SK-N-SH (cell line): ENCODE results near the gene ABCC3. TPM values are rescaled to one million over a fixed set of nuclear protein-coding genes. Genes with fewer than 3 reads are reported as not detected.
A peak's percentile ranks its signal among the peaks of the same experiment; 100 is the strongest.
"Not testable (repeated sequence)": the region's sequence is repeated elsewhere in the genome, so short reads cannot be mapped to it uniquely, and the experiment has no call there.

Source experiments
- CTCF ChIA-PET: fragments of 300-600, 350-600 bp; formaldehyde crosslinking; extraction: SDS; loops from one replicate; lab custom pipeline; 2021; lab: Yijun Ruan, JAX
- POLR2A ChIA-PET: fragments of 350-600 bp; sonication (Branson Sonifier 250); formaldehyde crosslinking; extraction: SDS; loops from one replicate; lab custom pipeline; 2020; ENCODE audit warnings: antibody characterized with exemption, inconsistent platforms; lab: Yijun Ruan, JAX
- DNase-seq: peaks from one replicate; pipeline ENCODE4 v3.0.0; 2012
- H2AFZ ChIP-seq: fragments of 200-600 bp; sonication (generic); 2 replicates; pipeline ENCODE4 v1.8.1; 2016; ENCODE audit warnings: antibody characterized with exemption, mild to moderate bottlenecking, low read depth
- H3F3A ChIP-seq: fragments of 200-600 bp; sonication (generic); replicated peaks from 2 replicates; pipeline ENCODE3; 2016; ENCODE audit warnings: antibody characterized with exemption, mild to moderate bottlenecking; ENCODE audit not compliant: insufficient read depth
- H3K27ac ChIP-seq, 2 experiments: fragments of 200-500 bp in 1 of 2; fragments of 200-600 bp in 1 of 2; sonication (Bioruptor generic) in 1 of 2; sonication (generic), shearing (Covaris generic) in 1 of 2; 2 replicates each; pipeline versions ENCODE4 v1.5.1 to v1.6.1; 2014 to 2016; ENCODE audit warnings: low read depth in 2 of 2, inconsistent platforms in 1 of 2, low read length in 1 of 2, mild to moderate bottlenecking in 1 of 2, mixed read lengths in 1 of 2
- H3K27me3 ChIP-seq: fragments of 200-600 bp; sonication (generic), shearing (Covaris generic); 2 replicates; pipeline ENCODE4 v1.6.1; 2016; ENCODE audit warnings: mixed run types; ENCODE audit not compliant: insufficient read depth
- H3K36me3 ChIP-seq, 2 experiments: fragments of 200-500 bp in 1 of 2; fragments of 200-600 bp in 1 of 2; sonication (Bioruptor generic) in 1 of 2; sonication (generic) in 1 of 2; replicated peaks in 1 of 2; 2 replicates each; pipeline versions ENCODE3 to v1.5.1; 2014 to 2016; ENCODE audit warnings: low read length in 1 of 2, mild to moderate bottlenecking in 1 of 2; ENCODE audit not compliant: insufficient read depth in 2 of 2, control insufficient read depth in 1 of 2
- H3K4me1 ChIP-seq, 2 experiments: fragments of 200-500 bp in 1 of 2; fragments of 200-600 bp in 1 of 2; sonication (Bioruptor generic) in 1 of 2; sonication (generic), shearing (Covaris generic) in 1 of 2; 2 replicates each; pipeline versions ENCODE4 v1.5.1 to v1.6.1; 2014 to 2016; ENCODE audit warnings: low read depth in 1 of 2, low read length in 1 of 2, mixed run types in 1 of 2; ENCODE audit not compliant: insufficient read depth in 2 of 2, control insufficient read depth in 1 of 2
- H3K4me2 ChIP-seq: fragments of 200-600 bp; sonication (generic), shearing (Covaris generic); 2 replicates; pipeline ENCODE4 v1.6.1; 2017; ENCODE audit warnings: mixed run types
- H3K4me3 ChIP-seq, 2 experiments: fragments of 200-500 bp in 1 of 2; fragments of 200-600 bp in 1 of 2; sonication (Bioruptor generic) in 1 of 2; sonication (generic), shearing (Covaris generic) in 1 of 2; 2 replicates each; pipeline versions ENCODE4 v1.5.1 to v1.8.1; 2014 to 2016; ENCODE audit warnings: low read depth in 2 of 2, inconsistent platforms in 1 of 2, low read length in 1 of 2, mild to moderate bottlenecking in 1 of 2, mixed read lengths in 1 of 2, moderate library complexity in 1 of 2
- H3K79me2 ChIP-seq: fragments of 200-600 bp; sonication (generic); 2 replicates; pipeline ENCODE4 v1.8.1; 2017; ENCODE audit warnings: mild to moderate bottlenecking; ENCODE audit not compliant: insufficient read depth
- H3K9ac ChIP-seq: fragments of 200-600 bp; sonication (generic); 2 replicates; pipeline ENCODE4 v1.6.1; 2017; ENCODE audit warnings: mixed run types
- H3K9me2 ChIP-seq: fragments of 200-600 bp; sonication (generic); 2 replicates; pipeline ENCODE4 v1.6.1; 2017; ENCODE audit warnings: mixed run types
- H3K9me3 ChIP-seq: fragments of 200-600 bp; sonication (generic); 2 replicates; pipeline ENCODE4 v1.6.1; 2017; ENCODE audit warnings: mixed run types, mild to moderate bottlenecking, moderate library complexity
- H4K20me1 ChIP-seq: fragments of 200-600 bp; sonication (generic); 2 replicates; pipeline ENCODE4 v1.6.1; 2017; ENCODE audit warnings: mild to moderate bottlenecking, mixed run types; ENCODE audit not compliant: insufficient read depth
- ELF1 ChIP-seq: IDR thresholded peaks from 2 replicates; pipeline ENCODE4 v1.4.0; 2012
- EP300 ChIP-seq, 2 experiments: IDR thresholded peaks; 2 replicates each; pipeline versions ENCODE4 v1.4.0 to v1.6.1; 2012; ENCODE audit warnings: borderline replicate concordance in 1 of 2, low read depth in 1 of 2, low read length in 1 of 2
- FOXJ3 ChIP-seq: sonication (generic); formaldehyde crosslinking; IDR thresholded peaks from 2 replicates; pipeline ENCODE4 v1.5.1; 2020; ENCODE audit warnings: mild to moderate bottlenecking, missing genetic modification reagents
- FOXM1 ChIP-seq: IDR thresholded peaks from 2 replicates; pipeline ENCODE4 v1.4.0; 2012; ENCODE audit warnings: low read depth, mild to moderate bottlenecking
- GABPA ChIP-seq: IDR thresholded peaks from 2 replicates; pipeline ENCODE4 v1.4.0; 2012; ENCODE audit warnings: low read depth, mild to moderate bottlenecking
- GATA2 ChIP-seq: sonication (generic); formaldehyde crosslinking; IDR thresholded peaks from 2 replicates; pipeline ENCODE4 v1.5.0; 2020; ENCODE audit warnings: mild to moderate bottlenecking, missing genetic modification reagents
- MEF2A ChIP-seq: IDR thresholded peaks from 2 replicates; pipeline ENCODE4 v1.4.0; 2012; ENCODE audit warnings: low read depth, borderline replicate concordance
- MXI1 ChIP-seq: IDR thresholded peaks from 2 replicates; pipeline ENCODE4 v1.6.1; 2012; ENCODE audit warnings: mild to moderate bottlenecking, low read depth, low read length, improper control_type of control experiment
- NFIC ChIP-seq: IDR thresholded peaks from 2 replicates; pipeline ENCODE4 v1.4.0; 2012; ENCODE audit warnings: borderline replicate concordance
- NRF1 ChIP-seq: IDR thresholded peaks from 2 replicates; pipeline ENCODE4 v1.6.1; 2012; ENCODE audit warnings: low read depth, mild to moderate bottlenecking, low read length
- POLR2AphosphoS5 ChIP-seq: IDR thresholded peaks from 2 replicates; pipeline ENCODE4 v1.6.1; 2012; ENCODE audit warnings: low read depth, low read length
- RCOR1 ChIP-seq: fragments of 150-350 bp; IDR thresholded peaks from 2 replicates; pipeline ENCODE4 v1.6.1; 2017; ENCODE audit warnings: antibody characterized with exemption, low read length
- RFX5 ChIP-seq: IDR thresholded peaks from 2 replicates; pipeline ENCODE4 v1.6.1; 2012; ENCODE audit warnings: mild to moderate bottlenecking, improper control_type of control experiment, low read length
- RXRA ChIP-seq: IDR thresholded peaks from 2 replicates; pipeline ENCODE4 v1.4.0; 2012; ENCODE audit warnings: low read depth, mild to moderate bottlenecking, borderline replicate concordance
- SMC3 ChIP-seq: IDR thresholded peaks from 2 replicates; pipeline ENCODE4 v1.6.1; 2012; ENCODE audit warnings: low read depth, low read length, improper control_type of control experiment
- WGBS: methylation state at CpG from one replicate; pipeline ENCODE4 v1.1.6; 2017; ENCODE audit warnings: low lambda C conversion rate; 5-methylcytosine and 5-hydroxymethylcytosine counted together
- polyA plus RNA-seq, 3 experiments: library from polyadenylated mRNA; depleted of rRNA; stranded (reverse); fragments of >200 nt; gene quantifications; 2 replicates each; pipeline ENCODE4 v1.2.3, GENCODE V29; 2012
- TF ChIP-seq, protein P1 (sequence below): IDR thresholded peaks from 2 replicates; pipeline ENCODE4 v1.4.0; 2012; ENCODE audit warnings: low read depth, borderline replicate concordance
- TF ChIP-seq, protein P2 (sequence below): IDR thresholded peaks from 2 replicates; pipeline ENCODE4 v1.6.1; 2012; ENCODE audit warnings: mild to moderate bottlenecking, low read depth, low read length, moderate library complexity
- TF ChIP-seq, protein P3 (sequence below): IDR thresholded peaks from 2 replicates; pipeline ENCODE4 v1.4.0; 2012; ENCODE audit warnings: low read depth

ABCC3 gene
- polyA plus RNA-seq, 1 of the 3 experiments (the other 2 are of a cell fraction): 185 TPM

DNA sequence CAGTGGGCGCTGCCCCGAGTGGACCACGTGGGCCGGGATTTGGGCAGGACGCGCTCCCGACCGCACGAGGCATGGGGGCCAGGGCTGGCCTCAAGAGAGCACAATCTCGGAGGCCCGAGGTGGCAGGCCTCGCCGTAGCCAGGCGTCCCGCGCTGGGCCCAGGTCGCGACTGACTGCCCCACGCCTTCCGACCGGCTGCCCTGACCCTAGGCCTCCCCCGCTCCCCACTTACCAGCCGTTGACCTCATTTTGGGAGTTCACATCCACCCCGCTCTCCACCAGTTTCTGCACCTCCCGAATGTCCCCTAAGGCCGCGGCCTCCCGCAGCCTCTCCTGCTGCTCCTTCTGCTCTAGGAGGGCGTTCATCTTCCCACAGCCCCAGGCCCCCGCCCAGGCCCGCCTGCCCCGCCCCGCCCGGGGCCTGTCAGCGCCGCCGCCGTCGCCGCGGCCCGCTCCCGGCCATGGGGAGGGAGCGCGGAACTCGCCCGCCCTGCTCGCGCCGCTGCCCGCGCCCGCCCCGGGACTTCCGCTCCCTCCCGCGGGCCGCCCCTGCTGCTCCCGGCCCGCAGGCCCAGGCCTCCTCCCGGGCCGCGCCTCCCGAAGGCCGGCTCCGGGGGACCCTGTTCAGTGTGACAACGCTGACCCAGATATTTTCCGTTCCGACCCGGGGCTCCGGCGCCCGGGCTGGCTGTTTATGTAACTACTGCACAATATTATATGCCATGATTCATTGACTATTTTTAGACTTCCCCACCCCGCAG is 72.8 kb downstream of the ABCC3 start, which contains the start of gene ANKRD40 (continued):
- TF ChIP-seq, protein P1, sequence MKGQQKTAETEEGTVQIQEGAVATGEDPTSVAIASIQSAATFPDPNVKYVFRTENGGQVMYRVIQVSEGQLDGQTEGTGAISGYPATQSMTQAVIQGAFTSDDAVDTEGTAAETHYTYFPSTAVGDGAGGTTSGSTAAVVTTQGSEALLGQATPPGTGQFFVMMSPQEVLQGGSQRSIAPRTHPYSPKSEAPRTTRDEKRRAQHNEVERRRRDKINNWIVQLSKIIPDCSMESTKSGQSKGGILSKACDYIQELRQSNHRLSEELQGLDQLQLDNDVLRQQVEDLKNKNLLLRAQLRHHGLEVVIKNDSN: peak; percentile 84
- TF ChIP-seq RCOR1: peak; percentile 75; the same call in 1 of the 2 replicates
- TF ChIP-seq, protein P2, sequence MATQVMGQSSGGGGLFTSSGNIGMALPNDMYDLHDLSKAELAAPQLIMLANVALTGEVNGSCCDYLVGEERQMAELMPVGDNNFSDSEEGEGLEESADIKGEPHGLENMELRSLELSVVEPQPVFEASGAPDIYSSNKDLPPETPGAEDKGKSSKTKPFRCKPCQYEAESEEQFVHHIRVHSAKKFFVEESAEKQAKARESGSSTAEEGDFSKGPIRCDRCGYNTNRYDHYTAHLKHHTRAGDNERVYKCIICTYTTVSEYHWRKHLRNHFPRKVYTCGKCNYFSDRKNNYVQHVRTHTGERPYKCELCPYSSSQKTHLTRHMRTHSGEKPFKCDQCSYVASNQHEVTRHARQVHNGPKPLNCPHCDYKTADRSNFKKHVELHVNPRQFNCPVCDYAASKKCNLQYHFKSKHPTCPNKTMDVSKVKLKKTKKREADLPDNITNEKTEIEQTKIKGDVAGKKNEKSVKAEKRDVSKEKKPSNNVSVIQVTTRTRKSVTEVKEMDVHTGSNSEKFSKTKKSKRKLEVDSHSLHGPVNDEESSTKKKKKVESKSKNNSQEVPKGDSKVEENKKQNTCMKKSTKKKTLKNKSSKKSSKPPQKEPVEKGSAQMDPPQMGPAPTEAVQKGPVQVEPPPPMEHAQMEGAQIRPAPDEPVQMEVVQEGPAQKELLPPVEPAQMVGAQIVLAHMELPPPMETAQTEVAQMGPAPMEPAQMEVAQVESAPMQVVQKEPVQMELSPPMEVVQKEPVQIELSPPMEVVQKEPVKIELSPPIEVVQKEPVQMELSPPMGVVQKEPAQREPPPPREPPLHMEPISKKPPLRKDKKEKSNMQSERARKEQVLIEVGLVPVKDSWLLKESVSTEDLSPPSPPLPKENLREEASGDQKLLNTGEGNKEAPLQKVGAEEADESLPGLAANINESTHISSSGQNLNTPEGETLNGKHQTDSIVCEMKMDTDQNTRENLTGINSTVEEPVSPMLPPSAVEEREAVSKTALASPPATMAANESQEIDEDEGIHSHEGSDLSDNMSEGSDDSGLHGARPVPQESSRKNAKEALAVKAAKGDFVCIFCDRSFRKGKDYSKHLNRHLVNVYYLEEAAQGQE: peak; percentile 71
- TF ChIP-seq GATA2 (CRISPR knock-in tag): no peak
- no peak for TF ChIP-seq FOXM1
- 0 out of 2 replicates have a peak, but pooled peaks have one; percentile 6 for TF ChIP-seq SMC3
- TF ChIP-seq EP300 (IDR thresholded peaks at IDR 0.05; ENCODE audit: borderline replicate concordance in 1 of 2, low read depth in 1 of 2, low read length in 1 of 2): peak in 1 of 2 experiments; percentile 53; a peak in 1 of 4 replicates
- peak; percentile 47 for TF ChIP-seq NFIC
- no peak for TF ChIP-seq NRF1

DNA sequence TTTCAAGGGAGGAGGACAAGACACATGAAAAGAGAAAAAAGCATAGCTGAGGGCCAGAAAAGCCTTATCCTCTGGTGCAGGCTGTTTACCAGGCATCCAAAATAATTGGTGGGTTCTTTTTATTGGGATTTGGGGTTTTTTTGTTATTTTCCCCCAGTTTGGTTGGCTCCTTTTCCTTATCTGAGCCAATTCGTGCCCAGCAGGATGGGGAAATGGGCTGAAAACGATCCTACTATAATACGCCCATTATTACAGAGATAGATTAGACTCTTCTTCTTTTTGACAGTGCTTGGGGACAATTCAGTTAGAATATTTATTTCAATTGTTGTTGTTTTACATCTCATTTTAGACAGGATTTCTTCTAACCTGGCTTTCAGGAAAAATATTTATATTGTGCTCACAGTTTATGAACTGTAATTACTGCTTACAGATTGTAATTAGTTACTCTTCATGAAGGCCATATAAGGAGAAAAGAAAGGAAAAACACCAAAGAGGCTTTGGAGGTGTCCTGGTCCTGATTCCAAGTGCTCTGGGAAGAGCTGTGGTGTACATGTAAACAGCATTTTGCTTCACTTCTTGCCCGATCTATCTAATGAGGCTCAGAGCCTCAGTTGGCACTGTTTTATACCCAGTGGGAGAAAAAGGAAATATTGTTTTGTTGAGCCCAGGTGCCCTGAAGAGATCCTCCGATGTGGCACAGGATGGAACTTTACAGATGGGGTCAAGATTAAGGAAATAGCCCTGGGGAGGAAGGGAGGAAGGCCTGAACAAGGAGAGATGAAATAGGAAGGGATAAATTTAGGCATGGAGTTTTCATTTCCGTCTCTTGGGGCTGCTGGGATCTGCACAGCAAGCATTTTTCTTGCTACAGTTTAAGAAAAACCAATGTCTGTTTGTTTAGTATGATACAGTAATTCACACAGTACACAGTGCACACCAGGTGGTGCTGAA is 73.6 kb downstream of the ABCC3 start:
- H3K9me2 ChIP-seq: no peaks in the 10 kb centered on the region
- H3K9me3 ChIP-seq: no peaks in the 10 kb centered on the region
- peak overlapping the region; percentile 95 to 98 for H3K27ac ChIP-seq
- H3K4me2 ChIP-seq: peak overlapping the region; percentile 79
- H3K4me1 ChIP-seq: peaks cover 10 to 15% of the 10 kb centered on the region in 2 experiments
- H3K9ac ChIP-seq: peak overlapping the region; percentile 92
- ChIA-PET POLR2A (interaction anchor here (0.6 to 3.9 kb wide), 3 partner anchors 10 to 148 kb away, joined by 3 to 27 read pairs (median 3); partner anchors contain the start of genes CACNA1G and LUC7L3), CTCF (interaction anchor here (1.0 to 5.3 kb wide), 7 partner anchors 10 to 229 kb away, joined by 3 to 40 read pairs (median 5); partner anchors contain the start of genes LUC7L3 and RSAD1)
- peaks cover 22% of the 10 kb centered on the region for H3F3A ChIP-seq
- H3K27me3 ChIP-seq: no peaks in the 10 kb centered on the region
- H3K4me3 ChIP-seq: peak overlapping the region; percentile 65 to 80
- 8% methylated on average over 6 of the region's 6 CpGs for WGBS
- peaks cover 63% of the 10 kb centered on the region for H3K79me2 ChIP-seq
- peaks cover 6 to 19% of the 10 kb centered on the region in 2 experiments for H3K36me3 ChIP-seq
- peak overlapping the region; percentile 87 for H2AFZ ChIP-seq
- no peak for DNase-seq
- TF ChIP-seq MEF2A (no peak), ELF1 (no peak; the same call in 1 of the 2 replicates), FOXJ3 (CRISPR knock-in tag) (no peak), GATA2 (CRISPR knock-in tag) (peak; percentile 41; the same call in 1 of the 2 replicates), SMC3 (0 out of 2 replicates have a peak, but pooled peaks have one; percentile 2), GABPA (peak; percentile 39; the same call in 1 of the 2 replicates), RXRA (no peak), RFX5 (peak; percentile 3; the same call in 1 of the 2 replicates), POLR2AphosphoS5 (peak; percentile 86), MXI1 (no peak)
- TF ChIP-seq, protein P3, sequence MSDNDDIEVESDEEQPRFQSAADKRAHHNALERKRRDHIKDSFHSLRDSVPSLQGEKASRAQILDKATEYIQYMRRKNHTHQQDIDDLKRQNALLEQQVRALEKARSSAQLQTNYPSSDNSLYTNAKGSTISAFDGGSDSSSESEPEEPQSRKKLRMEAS: no peak
- H4K20me1 ChIP-seq: peaks cover 12% of the 10 kb centered on the region

DNA sequence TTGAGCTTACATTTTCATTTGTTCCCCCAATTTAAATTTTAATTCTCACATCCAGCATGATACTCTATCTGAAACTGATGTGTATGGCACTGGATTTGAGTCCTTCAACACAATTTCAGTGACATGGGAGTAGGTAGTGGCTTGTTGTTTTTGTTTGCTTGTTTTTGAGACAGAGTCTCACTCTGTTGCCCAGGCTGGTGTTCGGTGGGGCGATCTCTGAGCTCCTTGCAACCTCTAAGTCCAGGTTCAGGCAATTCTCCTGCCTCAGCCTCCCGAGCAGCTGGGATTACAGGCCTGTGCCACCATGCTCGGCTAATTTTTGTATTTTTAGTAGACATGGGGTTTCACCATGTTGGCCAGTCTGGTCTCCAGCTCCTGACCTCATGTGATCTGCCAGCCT is 74.4 kb downstream of the ABCC3 start:
- Histone ChIP-seq H3K4me2 (peak overlapping the region; percentile 79), H3K4me1 (peaks cover 10 to 15% of the 10 kb centered on the region in 2 experiments), H3K27ac (peak overlapping the region; percentile 95 to 98), H3F3A (peaks cover 22% of the 10 kb centered on the region), H3K36me3 (peaks cover 0 to 13% of the 10 kb centered on the region in 2 experiments), H3K79me2 (peaks cover 56% of the 10 kb centered on the region), H2AFZ (peak overlapping the region; percentile 87), H3K4me3 (peak overlapping the region in 1 of 2 experiments; percentile 80; a peak in 1 of 4 replicates), H3K9ac (peak overlapping the region; percentile 92)
- H4K20me1 ChIP-seq, H3K9me3 ChIP-seq, DNase-seq, H3K9me2 ChIP-seq, H3K27me3 ChIP-seq: not testable (repeated sequence)
- POLR2A ChIA-PET: interaction anchor here (1.6 to 3.9 kb wide), 2 partner anchors 10 to 149 kb away, joined by 3 to 27 read pairs; partner anchors contain the start of genes CACNA1G and LUC7L3
- WGBS: 91% methylated on average over 4 of the region's 4 CpGs
- CTCF ChIA-PET: interaction anchor here (1.0 to 5.3 kb wide), 7 partner anchors 10 to 230 kb away, joined by 3 to 40 read pairs (median 5); partner anchors contain the start of genes LUC7L3 and RSAD1
